Measurements from ENCODE around the gene CKS1B. TPM values are rescaled to one million over a fixed set of nuclear protein-coding genes. Genes with fewer than 3 reads are reported as not detected.

CKS1B gene
- total and polyA plus RNA-seq, 9 of the 15 experiments (the other 6 are each of a cell fraction or from before 2014, with no cell fraction given): 215 to 1,103 (median 460) TPM

DNA sequence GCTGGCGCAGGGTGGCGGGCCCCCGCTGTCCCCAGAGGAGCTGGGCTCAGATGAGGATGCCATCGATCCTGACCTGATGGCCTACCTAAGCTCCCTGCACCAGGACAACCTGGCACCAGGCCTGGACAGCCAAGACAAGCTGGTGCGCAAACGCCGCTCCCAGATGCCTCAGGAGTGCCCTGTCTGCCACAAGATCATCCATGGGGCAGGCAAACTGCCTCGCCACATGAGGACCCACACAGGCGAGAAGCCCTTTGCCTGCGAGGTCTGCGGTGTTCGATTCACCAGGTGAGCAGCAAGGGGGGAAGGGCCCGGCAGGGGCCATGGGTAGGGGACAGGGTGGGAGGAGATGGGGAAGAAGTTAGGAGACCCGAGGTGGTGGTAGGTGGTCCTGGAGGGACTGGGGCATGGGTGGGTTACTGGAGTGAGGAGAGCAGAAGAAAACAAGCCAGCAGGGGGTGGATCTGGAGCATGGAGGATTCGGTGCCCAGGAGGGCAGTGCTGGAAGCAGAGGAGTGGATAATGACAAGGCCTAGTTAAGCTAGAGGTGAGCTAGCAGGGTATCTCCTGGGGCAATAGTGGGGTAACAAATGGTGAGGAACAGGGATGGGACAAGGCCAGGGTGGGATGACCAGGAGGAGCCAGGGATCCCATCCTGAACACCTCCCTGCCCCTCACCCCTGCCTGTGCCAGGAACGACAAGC, 41.2 kb downstream of the CKS1B start:
- 87% methylated on average over 11 of the region's 16 CpGs for WGBS (ENCODE audit: insufficient coverage, low coverage, missing lambda C conversion rate)
- Histone ChIP-seq H3K36me3 (ENCODE audit: control insufficient read depth, insufficient read depth, low read length) (peaks cover 60% of the 10 kb centered on the region; the same call in 2 of the 3 replicates), H3K9me1 (ENCODE audit: control insufficient read depth, insufficient read depth, low read length) (no peaks in the 10 kb centered on the region), H3K79me2 (ENCODE audit: control insufficient read depth, insufficient read depth, low read length) (peaks cover 29% of the 10 kb centered on the region), H3K27ac (ENCODE audit: extremely low read depth, low read depth, low read length) (no peak overlapping the region; the same call in 2 of the 3 replicates), H3K4me2 (ENCODE audit: insufficient read depth, low read length) (no peak overlapping the region), H3K4me1 (replicated peaks in 1 of 2; ENCODE audit: control insufficient read depth in 2 of 2, insufficient read depth in 2 of 2, low read length in 2 of 2) (peaks cover 44 to 73% of the 10 kb centered on the region in 2 experiments), H3K9me3 (replicated peaks; ENCODE audit: control insufficient read depth, insufficient read depth, low read depth, low read length) (no peaks in the 10 kb centered on the region), H3K9ac (ENCODE audit: insufficient read depth in 1 of 2, low read depth in 2 of 2, low read length in 2 of 2) (peak overlapping the region in 1 of 2 experiments; percentile 87; a peak in 2 of 4 replicates), H3K27me3 (ENCODE audit: control insufficient read depth in 2 of 2, insufficient read depth in 2 of 2, low read length in 2 of 2) (no peaks in the 10 kb centered on the region), H4K20me1 (replicated peaks; ENCODE audit: control insufficient read depth, insufficient read depth, low read length) (no peaks in the 10 kb centered on the region), H3K4me3 (no peak overlapping the region), H2AFZ (ENCODE audit: low read depth, low read length) (no peak overlapping the region)
- DNase-seq (ENCODE audit: extremely low read depth in 1 of 4, low spot score in 3 of 4): no peak
- no peak for FAIRE-seq
- intact Hi-C loops (cut with micrococcal nuclease) (loop anchor here (2.0 kb wide), 1 partner anchor 55 kb away; the partner anchor contains the start of gene PYGO2), in situ Hi-C loops (cut with MboI) (no loop called here)
- TF ChIP-seq POLR2A (conservative IDR thresholded peaks at IDR 0.05) (peak; percentile 46; the same call in 1 of the 2 replicates), RBFOX2 (IDR thresholded peaks at IDR 0.05; ENCODE audit: low read depth, low read length) (peak; percentile 9; the same call in 1 of the 2 replicates), SUPT5H (IDR thresholded peaks at IDR 0.05) (peak; percentile 54), POLR3G (IDR thresholded peaks at IDR 0.05; ENCODE audit: extremely low read depth, insufficient read length, insufficient replicate concordance) (no peak)
- BruUV-seq (replicated peaks): TSS peak; percentile 26
- no peak for ATAC-seq
- ChIA-PET POLR2A (interaction anchor here (0.5 to 2.4 kb wide), 9 partner anchors 14 to 150 kb away, joined by 3 to 12 read pairs (median 5); partner anchors contain the start of genes LENEP, PBXIP1 and PYGO2), CTCF (ENCODE audit: low intra/inter-chr PET ratio) (no interaction called here)
